HG03469 (cell line): Measurements from ENCODE around the gene MUCL1.

ENCODE experiments used
- ATAC-seq: cut with Tn5 transposase; IDR thresholded peaks from one replicate; pipeline ENCODE4 v1.9.1; 2021; ENCODE audit warnings: mild to moderate bottlenecking, moderate library complexity, moderate number of reproducible peaks; ENCODE audit not compliant: unreplicated experiment

Gene MUCL1

DNA sequence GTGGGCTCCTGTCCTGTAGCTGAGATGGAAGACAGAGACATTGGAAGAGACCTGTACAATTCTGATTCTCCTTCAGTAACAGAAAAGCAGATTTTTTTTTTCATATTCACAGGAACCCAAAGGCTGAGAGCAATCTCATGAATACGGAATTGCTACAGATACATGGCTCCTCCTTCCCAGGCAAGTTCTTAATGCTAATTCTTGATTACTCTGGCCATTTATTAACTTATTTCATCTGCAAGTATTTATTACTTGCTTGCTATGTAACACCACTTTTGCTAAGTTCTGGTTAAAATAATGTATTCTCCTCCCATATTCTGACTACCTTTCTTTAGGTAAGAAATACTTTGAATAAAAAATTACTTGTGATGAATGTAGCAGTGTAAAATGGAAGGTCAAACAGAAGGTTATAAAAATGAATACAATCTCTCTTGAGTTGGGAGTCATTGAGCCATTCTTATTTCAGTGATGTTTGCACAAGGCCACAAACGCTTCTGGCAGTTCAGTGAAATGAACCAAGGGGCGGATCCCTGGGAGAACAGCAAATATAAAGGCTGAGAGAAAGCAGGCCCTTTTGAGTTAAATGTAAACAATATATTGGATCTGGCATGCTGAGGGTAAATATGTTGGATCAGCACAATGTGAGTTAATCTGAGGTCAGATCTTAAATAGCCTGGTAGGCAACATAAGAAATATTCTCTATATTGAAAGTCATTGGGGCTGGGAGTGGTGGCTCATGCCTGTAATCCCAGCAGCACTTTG is 37.6 kb downstream of the MUCL1 start:
- ATAC-seq: no peak
